Endometrium (tissue), 2 donors: Measurements from ENCODE around the gene WRAP73.

Experiments
- FAIRE-seq: peaks from 2 replicates; lab custom pipeline; 2012; peaks lifted over from hg19 to GRCh38; lab: Jason Lieb, UNC
- donor health status: control.
- donor health status: control.

The WRAP73 gene

GRCh38 chr1:3668585-3669300, 18.8 kb upstream of the WRAP73 start:
- no peak for FAIRE-seq

DNA sequence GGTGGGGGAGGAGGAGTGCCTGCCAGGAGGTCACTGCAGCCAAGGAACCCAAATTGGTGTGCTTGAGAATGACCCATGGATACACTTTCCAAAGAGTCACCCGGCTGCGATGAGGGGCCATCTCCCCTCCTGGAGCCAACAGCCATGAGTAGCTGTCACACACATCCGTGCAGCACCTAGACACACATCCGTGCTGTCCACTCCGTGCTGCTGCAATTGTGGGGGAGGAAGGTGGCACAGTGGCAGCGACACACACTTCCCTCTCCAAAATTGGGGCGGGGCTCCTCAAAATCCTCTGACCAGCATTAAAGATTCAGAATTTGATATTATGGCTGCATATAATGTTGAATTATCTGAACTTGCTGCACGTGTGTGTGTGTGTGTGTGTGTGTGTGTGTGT, 18.2 kb upstream of the WRAP73 start:
- no peak for FAIRE-seq

DNA sequence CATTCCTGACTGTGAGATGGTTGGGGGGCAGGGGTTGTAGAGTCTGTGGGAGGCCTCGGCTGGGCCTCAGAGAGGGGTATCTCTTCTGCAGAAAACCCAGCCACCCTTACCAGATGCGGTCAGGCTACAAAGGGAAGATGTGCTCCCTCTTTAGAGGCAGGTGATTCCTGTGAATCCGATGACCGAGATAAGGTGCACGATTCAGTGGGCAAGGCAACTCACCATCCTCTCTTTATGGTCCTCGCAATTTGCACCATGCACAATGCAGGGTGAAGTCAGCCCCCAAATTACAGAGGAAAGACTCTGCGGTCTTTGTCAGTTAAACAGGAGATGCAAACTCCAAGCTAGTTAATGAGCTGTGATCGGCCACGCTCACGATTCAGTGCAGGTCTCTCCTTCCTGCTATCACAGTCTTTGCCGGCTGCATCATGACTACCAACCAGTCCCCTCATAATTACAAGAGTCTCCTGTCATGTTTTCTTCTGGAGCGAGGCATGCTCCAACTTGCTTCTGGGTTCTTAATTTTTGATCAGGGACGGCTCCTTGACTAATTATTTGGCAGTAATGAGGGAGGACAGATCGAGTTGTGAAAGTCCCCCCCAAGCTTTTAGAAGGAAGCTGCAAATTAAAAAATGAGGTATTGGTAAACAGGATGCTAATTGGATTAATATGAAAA, 14.9 kb upstream of the WRAP73 start:
- FAIRE-seq, result no peak

- no peak for FAIRE-seq
These were observed 14.2 kb upstream of the WRAP73 start for GRCh38 chr1:3663999-3664699.

DNA sequence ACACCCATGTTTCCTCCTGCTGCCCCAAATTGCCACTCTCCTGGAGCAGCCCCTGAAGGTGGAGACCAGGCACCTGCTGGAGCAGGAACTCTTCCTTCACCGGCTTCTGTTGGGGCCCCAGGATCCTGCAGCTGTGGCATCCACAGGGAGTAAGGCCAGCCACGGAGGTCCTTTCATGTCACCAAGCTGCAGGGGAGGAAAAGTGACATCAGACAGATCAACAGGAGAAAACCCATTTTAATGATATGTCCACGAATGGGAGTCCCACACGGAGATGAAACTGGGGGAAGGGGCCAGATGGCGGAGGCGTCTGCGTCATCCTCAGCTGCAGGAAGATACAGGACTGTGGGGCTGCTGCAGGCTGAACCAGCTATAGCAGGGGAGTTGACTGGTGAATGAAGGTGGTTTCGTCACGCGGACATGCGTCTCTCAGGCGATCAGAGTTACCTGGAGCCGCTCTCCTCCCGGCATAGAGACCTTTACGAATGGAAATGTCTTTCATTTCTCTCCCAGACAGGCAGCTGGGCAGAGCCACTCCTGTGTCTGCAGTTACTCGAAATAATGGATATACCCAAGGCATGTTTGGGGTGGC, 12.3 kb upstream of the WRAP73 start:
- no peak for FAIRE-seq

GRCh38 chr1:3661631-3662030, 11.7 kb upstream of the WRAP73 start:
- no peak for FAIRE-seq

DNA sequence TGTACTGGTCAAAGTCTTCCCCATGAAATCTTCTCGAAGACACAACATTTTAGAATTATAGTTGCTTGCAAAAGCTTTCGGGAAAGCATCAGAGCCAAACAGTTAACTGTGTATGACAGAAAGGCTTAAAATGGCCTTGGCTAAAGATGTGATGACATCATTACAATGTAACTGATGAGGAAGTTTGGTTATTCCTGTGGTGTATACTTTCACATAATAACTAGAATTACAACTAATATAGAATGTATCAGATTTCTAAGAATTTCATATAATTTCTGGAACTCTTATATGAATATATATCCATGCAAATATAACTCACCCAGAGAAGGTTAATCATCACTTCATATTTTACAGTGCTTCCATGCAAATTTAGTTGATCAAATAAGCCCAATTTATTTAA, 10.8 kb upstream of the WRAP73 start:
- FAIRE-seq, result no peak

- FAIRE-seq, result no peak
These were observed 9.2 kb upstream of the WRAP73 start for GRCh38 chr1:3659093-3659492.

DNA sequence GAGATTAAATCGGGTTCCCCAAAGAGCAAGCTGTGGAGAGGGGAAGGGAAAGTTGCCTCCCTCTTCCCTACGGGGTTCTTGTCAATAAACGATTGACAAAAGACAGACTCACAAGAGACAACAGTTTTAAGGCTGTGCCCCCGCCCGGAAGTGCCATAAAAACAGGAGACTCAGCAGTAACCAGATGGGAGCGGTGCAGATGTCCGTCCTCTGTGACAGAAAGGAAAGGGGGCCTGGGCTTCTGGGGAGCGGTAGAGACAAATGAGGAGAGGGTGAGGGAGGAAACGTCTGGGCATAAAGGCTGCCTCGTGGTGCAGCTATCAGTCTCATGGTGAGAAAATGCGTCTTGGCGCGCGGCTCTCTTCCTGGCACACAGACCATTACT, 8.3 kb upstream of the WRAP73 start:
- FAIRE-seq, result no peak

DNA sequence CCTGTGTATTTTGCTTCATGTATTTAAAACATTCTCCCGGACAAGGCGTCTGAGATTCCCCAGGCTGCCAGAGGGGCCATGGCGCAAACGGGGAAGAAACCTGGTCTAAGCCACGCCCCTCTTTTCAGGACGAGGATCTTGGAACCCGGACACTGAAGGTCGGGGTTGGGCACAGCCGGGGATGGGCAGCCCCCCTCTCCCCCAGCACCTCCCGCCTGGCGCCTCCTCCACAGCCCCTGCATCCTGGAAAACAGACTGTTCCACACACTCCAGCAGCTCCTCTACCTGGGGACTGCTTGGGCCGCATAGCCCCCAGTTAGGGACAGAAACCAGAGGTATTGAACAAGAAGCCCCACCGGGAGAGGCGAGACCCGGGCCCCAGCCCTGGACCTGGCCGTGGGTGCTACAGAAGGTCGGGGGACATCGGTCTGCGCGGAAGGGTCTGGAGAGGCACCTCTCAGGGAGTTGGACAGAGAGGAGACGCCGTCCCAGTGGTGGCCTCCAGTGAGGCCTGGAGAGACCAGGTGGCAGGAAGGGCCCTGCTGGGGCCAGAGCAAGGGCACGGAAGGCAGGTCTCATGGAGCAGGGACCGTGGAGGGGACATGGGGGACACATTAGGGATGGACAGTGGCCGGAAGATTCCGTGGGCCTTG, 7.8 kb upstream of the WRAP73 start:
- no peak for FAIRE-seq

- FAIRE-seq, result no peak
These were observed 7.2 kb upstream of the WRAP73 start for GRCh38 chr1:3657096-3657475.

GRCh38 chr1:3656450-3657095, 6.7 kb upstream of the WRAP73 start:
- no peak for FAIRE-seq

DNA sequence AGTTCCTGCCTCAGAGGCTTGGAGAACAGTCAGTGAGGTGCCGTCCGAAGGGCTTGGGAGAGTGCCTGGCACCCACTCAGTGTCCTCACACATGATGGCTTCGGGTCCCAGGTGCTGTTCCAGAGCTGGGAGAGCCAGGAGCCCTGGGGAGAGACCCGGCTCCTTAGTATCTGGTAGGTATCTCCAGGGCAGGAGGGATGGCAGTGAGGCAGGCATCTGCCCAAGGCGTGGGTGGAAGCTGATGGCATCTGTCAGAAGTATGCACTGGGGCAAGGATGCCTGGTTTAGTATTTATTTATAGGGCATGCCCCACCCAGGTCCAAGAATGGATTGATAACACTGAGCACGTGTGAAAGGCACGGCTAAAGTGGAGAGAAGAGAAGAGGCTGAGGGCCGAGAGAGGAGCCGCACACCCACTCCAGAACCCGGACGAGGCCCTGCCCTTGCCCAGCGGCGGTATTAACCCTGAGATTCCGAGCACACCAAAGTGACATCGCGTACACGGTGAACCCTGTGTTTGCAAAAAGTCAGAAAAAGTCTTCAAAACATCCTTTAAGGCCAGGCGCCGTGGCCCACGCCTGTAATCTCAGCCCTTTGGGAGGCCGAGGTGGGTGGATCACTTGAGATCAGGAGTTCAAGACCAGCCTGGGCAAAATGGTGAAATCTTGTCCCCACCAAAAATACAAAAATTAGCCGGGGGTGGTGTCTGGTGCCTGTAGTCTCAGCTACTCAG, 4.8 kb upstream of the WRAP73 start:
- FAIRE-seq, result no peak

DNA sequence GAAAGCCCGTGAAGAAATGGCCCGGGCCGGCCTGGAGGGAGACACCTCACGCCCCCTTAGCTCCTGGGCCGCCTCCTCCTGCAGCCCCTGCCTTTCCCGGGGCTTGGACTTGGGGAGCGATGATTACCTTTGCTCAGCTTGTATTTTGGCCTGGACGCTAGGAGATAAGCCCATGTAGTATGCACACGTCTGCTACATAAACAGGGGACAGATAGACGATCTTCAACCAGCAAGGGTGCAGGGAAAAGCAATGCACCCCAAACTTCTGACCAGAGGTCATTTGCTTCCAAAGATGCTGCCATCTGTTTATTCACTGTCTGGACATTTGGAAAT, 3.3 kb upstream of the WRAP73 start:
- no peak for FAIRE-seq

DNA sequence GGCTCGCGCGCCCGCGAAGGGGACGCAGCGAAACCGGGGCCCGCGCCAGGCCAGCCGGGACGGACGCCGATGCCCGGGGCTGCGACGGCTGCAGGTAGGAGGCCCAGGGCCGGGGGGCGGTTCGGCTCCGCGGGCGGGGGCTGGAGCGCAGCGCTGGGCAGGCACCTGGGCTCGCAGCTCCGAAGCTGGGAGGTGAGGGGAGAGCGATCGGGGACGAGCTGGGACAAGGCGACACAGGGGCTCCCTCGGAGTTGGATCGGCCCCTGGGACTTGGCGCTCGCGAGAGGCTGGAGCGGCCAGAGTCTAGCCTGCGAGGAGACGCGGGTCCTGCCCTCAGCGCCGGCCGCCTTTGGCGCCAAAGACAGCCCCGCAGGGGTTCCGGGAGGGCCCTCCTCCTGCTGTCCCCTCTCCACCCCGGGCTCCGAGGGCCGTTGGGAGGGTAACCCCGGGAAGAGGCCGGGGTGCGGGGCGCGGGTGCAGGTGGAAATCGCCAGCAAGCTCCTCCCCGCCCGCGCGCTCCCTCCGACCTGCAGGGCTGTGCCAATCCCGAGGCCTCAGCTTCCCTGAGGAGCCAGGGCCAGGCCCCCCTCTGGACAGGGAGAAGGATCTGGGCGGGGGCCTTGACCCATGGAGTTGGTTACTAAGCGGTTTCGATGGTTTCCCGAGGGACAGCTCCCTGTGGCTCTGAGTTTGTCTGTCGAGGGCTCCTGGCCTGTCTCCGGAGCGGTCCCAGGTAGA, 2.8 kb upstream of the WRAP73 start:
- no peak for FAIRE-seq

DNA sequence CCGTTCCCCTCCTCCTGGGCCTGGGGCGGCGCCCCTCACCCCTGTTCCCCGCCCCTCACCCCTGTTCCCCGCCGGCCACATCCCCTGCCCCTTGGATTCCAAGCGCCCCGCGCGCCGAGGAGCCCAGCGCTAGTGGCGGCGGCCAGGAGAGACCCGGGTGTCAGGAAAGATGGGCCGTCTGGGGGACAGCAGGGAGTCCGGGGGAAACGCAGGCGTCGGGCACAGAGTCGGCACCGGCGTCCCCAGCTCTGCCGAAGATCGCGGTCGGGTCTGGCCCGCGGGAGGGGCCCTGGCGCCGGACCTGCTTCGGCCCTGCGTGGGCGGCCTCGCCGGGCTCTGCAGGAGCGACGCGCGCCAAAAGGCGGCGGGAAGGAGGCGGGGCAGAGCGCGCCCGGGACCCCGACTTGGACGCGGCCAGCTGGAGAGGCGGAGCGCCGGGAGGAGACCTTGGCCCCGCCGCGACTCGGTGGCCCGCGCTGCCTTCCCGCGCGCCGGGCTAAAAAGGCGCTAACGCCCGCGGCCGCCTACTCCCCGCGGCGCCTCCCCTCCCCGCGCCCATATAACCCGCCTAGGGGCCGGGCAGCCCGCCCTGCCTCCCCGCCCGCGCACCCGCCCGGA, 2.1 kb upstream of the WRAP73 start, which contains the start of gene TP73:
Gene TP73, plus strand, starts transcription at position 587 of the 618 bp plus-strand sequence. CDS start 29,850 bp downstream, outside the sequence.
- FAIRE-seq, result no peak

- FAIRE-seq, result no peak
These were observed 1.4 kb upstream of the WRAP73 start for GRCh38 chr1:3651026-3651929.

- peak; percentile 45 for FAIRE-seq
These were observed 534 bp upstream of the WRAP73 start for GRCh38 chr1:3650248-3651025.
